GM04503 (cell line): ENCODE data around the gene PDIK1L.

Source experiments
- DNase-seq: peaks from one replicate; pipeline ENCODE4 v3.0.0-alpha.2; 2012; ENCODE audit warnings: low read depth

The PDIK1L gene

DNA sequence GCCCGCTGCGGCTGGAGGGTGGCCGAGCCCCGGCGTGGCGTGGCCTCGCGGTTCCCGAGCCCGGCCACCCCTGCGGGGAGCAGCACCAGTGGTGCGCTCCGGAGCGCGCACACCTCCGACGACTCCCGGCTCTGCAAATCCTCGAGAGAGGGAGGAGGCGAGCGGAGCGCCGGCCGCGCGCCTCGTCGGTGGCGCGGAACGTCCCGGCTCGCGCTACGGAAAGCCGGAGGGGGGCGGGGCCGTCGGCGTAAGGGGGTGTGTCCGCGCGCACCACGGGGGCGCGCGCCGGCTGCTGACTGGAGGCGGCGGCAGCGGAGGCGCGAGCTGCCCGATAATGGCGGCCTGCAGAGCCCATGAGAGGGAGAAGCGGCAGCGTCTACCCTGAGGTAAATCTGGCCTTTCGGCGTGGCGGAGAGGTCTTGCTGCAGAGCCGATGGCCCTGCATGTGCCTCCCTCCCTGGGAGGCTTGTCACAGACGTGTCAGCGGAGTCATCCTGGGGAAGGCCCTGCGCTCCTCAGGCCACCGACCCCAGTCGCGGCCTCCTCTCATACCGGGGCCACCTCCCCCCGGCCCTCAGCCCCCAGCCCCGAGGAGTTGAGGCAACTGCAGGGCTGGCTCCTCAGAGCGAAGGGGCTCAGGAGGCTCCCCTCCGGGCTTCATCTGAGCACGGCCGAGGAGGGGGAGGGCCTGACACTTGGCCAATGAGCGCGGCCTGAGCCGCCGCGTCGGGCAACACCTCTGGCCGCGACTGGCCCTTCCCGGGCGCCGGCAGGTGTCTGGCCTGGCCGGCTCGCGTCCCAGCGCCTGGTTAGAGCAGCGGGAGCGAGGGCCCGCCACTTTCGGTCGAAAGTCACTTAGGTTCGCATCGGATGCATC lies at the start of gene PDIK1L:
PDIK1L (plus strand) TSS at position 295 of the 877 bp plus-strand sequence. CDS start 2,485 bp downstream, outside the sequence.
- DNase-seq: peak; percentile 77

DNA sequence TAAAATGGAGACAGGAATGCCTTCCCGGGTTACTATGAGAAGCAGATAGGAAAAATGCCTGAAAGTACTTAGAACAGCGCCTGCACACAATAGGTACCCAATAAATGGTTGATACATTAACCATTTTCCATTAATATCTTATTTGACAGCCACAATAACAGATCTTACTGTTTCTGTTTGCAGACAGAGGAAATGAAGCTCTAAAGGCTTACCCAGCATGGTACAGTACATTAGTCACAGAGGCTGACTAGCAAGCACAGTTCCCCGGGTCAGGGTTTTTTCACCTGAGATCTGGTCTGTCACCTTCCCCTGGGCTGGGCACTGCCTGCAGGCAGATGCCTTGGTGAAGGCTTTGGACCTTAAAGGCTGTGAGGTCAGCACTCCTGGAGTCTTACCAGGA lies 47.1 kb upstream of the PDIK1L start:
- no peak for DNase-seq

DNA sequence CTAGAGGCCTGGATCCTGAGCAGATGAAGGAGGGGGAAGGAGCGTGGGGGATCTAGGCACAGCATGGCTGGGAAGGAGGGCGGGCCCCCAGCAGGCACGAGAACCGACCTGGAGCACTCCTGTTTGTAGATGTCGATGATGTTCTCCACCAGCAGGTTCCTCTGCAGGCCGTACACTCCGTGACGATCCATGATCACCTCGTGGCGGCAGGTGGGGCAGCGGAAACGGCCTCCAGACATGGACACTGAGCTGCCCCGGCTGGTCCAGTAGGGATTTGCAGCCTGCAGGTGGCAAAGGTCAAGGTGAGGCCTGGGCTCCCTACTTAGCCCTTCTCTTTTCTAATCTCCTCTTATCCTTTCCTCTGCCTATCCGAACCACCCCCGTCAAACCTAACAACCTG lies 45.5 kb upstream of the PDIK1L start:
- DNase-seq: no peak

DNA sequence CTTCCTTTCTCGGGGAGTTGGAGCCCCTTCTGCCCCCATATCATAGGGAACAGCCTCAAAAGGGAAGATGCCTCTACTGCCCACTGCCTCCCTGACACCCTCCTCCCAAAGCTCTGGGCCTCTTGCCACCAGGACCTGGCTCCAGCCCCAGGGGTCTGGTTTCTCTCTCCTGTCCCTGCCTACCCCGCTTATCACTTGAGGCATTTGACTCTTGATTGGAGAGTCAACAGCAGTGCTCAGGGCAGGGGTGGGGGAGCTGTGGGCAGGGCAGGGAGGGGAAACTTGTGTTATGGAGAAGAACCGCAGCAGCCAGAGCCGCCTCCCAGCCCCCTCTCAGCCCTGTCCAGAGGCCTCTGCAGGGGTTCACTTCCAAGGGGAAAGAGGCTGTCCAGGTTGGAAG lies 44.8 kb upstream of the PDIK1L start:
- no peak for DNase-seq

DNA sequence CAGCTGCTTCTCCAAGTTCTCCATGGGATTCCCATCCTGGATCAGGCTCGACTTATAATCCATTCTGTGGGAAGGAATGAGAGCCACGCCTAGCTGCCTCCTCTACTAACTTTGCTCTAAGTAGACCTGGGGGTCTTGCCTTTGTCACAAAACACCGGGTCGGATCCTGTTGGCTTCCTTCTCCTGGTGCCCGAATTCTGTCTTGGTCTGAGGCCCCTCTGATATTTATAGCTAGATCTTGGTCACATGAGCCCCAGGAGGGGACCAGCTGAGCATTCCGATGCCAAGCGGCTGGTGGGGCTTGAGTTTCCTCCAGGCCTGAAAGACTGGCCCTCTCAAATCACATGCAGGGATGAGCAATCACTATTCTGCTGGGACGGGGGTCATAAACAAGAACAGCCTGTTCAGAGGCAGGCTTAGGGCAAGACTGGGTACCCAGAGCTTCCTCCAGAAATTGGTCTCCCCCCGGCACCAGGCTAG lies 44.2 kb upstream of the PDIK1L start, which contains the start of gene TRIM63:
TRIM63 (minus strand) TSS at position 199 of the 480 bp plus-strand sequence; CDS start at position 63, 136 bp downstream.
- no peak for DNase-seq

DNA sequence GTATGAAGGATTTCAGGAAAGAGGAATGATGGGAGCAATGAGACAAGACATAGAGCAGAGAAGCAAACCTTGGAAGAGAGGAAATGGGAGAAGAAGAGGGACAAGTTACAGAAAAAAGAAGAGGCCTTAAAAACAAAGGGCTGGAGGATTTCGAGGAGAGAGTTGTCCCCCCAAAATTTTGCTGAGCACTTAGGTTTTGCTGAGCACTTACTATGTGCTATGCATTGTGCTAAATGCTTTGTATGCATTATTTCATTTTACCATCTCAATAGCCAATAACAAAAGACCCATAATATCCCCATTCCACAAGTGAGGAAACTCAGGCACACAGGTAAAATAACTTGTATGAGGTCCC lies 41.7 kb upstream of the PDIK1L start:
- no peak for DNase-seq

DNA sequence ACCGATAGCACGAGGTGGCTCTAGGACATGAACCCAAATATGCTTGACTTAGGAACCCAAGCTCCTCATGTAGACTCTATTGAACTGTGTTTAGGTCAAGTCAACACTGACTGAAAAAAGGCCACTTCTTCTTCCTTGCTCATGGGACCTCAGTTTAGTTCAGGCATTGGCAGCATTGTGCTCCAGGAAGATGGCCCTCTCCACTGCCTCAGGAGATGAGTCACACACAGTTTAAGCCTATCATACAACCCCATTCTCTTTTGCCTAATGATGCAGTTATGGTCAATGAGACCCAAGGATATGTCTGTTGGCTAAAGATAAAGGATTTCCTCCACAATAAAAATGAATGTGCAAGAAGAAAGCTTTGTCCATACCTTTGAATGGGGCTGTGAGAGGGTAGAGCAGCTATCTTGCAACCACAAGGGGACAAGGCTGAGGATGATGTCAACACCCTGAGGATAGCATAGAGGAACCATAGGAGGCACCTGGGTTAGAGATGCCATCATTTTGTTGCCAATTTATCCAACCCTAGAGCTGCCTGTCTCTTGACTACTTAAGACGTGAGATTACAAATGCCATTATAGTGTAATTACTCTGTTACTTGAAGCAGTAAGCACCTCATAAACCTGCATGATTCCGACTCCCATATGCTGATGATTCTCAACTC lies 41.2 kb upstream of the PDIK1L start:
- no peak for DNase-seq

DNA sequence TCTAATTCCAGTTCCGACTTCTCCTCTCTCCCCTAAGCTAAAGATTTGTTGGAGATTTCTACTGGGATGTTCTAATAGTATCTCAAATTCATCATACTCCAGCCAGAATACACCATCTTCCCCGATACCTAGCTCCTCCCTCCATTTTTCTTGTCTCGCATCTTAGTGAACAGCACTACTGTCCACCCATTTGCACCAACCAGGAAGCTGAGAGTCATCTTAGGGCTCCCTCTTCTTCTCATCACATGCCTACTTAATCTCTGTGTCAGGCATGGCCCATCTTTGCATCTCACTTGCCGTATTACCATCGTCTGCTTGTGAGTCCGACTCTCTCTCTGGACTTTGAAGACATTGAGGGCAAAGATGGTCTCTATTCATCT lies 40.7 kb upstream of the PDIK1L start:
- no peak for DNase-seq

DNA sequence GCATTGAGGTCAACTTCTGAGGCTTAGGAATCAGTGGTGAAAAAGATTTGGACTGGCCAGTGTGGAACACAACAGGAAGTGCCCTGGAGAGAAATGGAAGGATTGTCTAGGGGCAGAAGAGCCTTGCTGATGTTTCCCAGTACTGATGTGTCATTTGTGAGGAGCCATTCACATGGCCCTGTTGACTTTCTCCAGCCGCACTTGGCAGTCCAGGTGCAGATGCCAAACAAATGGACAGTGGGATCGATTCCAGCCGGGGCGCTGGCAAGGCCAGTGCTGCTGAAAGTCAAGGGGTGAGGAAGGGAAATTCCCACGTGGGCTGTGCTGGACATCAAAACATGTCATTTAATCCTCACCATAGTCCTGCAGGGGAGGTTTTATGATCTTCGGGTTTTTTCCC lies 39.3 kb upstream of the PDIK1L start:
- DNase-seq: no peak

DNA sequence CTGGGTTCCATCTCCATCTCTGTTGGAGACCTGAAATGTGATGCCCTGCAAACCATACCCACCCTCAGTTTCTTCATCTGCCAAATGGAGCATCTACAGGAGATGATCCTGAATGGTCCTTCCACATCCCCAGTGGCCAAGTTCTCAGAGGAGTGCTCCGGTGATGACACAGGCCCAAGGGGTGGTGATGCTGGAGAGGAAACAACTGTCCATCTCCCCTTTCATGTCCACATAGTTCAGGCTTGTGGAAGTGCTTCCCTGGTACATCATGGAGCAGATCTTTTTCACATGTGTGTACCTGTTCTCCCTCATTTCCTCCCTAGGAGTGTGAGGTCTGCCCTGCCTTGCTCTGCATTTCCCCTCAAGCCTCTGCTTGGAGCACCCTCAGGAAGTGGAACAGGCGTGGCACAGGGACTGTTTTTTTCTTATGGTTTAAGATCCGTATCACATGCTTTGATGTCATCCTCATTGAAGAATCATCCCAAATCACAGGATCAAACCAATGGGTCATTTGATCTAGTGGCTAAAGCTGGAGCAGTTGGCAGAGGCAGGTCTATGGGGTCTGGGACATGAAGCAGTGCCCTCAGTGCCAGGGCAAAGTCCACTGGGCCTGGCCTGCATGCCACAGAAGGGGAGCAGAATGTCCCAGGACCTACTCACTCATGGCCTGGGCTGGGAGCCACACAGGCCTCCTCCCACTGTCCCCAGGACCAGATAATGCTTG lies 36.0 kb upstream of the PDIK1L start:
- DNase-seq: no peak

DNA sequence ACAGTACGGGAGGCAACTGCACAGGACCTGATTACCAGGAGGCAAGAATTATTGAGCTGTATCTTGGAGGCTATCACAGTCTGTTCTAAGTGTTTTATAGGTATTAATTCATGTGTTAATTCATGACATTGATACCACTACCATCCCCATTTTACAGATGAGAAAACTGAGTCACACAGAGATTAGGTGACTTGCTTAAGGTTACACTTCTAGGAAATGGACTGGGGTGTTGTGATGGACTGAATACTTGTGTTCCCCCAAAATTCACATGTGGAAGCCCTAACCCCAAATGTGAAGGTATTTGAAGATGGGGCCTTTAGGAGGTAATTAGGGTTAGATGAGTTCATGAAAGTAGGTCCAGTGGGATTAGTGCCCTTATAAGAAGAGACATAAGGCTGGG lies 34.1 kb upstream of the PDIK1L start:
- no peak for DNase-seq

DNA sequence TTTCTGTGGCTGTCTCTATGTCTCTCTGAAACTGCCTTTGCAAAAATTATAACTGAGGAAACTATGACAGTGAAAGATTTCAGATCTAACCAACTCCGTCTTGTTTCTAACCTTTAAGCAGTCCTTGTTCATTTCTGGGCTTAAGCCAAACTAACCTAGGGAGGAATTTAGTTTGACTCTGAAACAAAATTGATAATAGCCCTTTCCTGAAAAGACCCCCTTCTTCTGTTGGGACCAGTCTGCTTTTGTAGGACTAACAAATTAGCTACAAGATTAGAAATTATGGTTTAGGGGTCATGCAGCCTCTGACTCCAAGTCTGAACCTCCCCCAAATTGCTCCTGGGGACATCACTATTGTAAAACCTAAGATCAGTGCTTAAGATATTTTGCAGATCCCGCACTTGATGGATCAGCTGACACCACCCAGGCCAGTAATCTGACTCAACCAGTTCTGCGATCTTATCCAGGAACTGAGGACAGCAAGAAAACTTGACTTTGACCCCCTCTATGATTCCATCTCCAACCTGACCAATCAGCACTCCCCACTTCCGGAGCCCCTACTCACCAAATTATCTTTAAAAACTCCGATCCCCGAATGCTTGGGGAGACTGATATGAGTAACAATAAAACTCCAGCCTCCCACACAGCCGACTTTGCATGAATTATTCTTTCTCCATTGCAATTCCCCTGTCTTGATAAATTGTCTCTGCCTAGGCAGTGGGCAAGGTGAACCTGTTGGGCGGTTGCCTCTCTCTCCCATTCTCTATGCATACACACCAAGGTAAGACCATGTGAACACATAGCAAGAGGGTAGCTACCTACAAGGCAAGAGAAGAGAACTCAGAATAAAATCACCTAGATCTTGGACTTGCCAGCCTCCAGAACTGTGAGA lies 33.1 kb upstream of the PDIK1L start:
- DNase-seq: no peak

DNA sequence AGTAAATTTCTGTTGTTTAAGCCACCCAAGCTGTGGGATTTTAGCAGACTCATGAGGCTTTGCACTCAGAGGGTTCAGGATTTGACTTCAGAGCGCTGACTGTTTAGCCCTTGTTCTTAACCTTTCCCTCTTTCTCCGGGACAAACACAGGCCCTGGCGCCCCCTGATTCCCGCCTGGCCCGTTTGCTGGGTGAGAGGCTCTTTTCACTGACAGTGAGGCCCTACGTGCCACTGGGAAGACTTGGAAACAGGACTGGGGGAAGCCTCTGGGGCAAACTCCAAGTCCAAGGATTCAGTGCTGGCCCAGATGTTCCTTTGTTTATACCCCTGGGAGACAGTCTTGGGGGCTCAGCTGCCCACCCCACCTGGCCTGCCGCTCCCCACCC lies 32.5 kb upstream of the PDIK1L start:
- DNase-seq: no peak

DNA sequence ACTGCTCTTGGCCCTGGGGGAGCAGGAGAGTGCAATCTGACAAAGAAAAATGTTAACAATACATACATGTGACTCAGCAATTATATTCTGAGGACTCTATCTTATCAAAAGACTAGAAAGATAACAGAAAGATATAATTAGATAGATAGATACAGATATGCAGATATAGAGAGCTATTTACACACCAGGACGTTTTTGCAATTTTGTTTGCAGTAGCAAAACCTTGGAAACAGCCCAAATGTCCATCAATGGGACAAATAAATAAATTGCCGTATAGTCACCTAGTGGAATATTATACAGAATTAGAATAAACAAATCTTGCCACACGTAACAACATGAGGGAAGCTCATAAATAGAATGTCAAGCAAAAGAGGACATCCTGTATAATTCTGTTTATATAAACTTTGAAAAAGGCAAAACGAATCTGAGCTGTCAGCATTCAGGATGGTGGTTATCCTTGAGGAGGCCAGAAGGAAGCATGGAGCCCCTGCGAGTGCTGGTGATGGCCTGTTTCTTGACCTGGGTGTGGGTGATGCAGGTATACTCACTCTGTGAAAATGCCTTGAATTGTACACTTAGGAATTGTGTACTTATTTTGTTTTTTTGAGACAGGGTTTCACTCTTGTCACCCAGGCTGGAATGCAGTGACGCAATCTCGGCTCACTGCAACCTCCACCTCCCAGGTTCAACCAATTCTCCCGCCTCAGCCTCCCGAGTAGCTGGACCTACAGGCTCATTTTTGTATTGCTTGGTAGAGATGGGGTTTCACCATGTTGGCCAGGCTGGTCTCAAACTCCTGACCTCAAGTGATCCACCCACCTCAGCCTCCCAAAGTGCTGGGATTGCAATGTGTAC lies 31.4 kb upstream of the PDIK1L start:
- DNase-seq: no peak

DNA sequence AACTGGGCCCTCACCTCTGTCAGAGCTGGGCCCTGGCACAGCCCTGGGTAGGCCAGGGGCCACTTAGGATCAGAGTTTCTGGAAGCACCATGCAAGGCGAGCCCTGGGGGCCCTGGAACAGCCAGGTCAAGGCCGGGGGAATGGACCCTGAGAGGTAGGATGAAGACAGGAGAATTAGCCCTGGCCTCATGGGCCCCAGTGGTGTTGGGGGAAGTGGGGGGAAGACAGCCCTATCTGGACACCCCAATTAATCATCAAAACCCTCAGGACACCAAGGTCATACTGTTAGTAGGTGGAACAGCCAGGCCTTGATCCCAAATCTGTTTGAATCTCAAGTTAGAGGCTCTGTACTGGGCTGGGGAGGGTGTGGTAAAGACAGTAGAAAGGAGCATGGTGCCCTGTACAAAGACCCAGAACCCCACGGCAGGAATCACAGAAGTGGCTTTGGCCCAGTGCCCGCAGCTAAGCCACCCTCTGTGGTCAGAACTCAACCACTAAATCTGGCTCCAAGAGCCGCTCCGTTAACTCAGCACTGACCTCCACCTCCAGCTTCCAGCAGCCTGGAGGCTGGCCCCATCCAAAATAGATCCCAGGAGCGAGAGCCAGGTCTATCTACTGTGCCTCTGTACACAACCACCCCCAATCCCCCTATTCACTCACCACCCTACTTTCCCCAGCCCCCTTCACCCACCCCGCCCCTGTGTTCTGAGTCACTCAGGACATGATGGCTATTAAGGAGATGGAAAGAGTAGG lies 30.2 kb upstream of the PDIK1L start:
- DNase-seq: no peak

DNA sequence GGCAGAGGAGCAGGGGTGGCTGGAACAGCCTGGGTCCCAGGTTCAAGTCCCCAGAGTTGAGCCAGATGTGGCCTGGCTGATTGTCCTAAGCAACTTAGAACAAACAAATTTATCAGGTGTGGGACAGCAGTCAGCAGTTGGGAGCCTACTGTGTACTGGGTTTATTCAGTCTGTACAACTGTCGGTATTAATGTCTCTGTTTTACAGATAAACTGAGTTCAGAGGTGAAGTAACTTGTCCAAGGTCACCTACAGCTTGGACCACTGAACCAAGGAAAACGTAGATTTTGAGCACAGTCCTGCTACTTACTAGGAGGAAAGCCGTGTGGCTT lies 29.6 kb upstream of the PDIK1L start:
- no peak for DNase-seq

DNA sequence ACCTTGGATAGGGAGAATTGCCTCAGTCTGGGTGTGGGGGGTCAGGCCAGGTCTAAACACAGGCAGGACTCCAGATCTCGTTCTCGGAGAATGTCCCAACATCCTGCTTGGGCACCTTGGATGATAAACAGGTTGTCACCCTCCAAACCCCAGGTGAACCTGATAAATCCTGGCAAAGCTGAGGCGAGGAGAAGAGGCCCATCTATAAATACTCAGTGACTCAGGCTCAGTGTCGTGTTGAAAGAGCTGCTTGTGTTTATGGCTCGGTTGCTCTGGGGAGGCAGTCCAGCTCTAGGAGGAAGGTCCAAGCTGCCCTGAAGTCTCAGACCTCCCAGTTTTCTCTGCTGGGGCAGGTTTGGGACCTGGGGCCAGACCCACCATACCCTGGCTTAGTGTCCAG lies 28.4 kb upstream of the PDIK1L start:
- peak; percentile 24 for DNase-seq

DNA sequence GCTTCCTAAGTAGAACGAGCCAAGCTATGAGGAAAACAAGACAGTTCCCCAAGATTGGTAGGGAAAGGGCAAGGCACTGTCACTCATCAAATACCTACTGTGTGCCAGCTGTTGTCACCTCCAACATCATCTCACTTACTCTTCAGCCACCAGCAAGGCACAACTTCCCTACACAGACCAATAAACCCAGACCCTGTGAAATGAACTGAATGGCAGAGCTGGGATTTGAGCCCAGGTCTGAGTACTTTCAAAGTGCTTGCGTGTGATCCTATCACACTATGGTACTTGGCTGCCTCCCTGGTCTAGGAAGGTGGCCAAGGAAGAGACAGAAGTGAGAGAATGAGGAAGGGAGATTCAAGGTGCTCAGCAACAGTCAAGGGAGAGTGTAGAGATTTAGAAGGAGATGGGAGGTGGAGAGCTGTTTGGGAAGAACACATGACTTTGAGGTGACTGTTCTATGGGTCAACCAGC lies 27.5 kb upstream of the PDIK1L start:
- DNase-seq: no peak

DNA sequence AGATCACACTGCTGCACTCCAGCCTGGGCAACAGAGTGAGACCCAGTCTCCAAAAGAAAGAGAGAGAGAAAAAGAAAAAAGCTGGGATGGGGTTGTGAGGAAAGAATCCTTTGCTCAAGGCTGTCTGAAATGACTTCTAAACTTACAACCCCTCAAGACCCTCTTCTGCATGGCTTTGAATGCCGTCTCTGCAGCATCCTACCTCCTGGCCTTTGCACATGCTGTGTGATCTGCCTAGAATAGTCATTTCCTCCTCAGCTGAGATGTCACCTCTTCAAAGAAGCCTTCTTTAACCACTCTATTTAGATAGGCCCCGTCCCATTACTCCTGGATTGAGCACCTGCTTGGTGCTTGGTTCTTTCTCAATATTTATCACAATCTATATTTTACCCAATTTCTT lies 26.8 kb upstream of the PDIK1L start:
- DNase-seq: no peak

DNA sequence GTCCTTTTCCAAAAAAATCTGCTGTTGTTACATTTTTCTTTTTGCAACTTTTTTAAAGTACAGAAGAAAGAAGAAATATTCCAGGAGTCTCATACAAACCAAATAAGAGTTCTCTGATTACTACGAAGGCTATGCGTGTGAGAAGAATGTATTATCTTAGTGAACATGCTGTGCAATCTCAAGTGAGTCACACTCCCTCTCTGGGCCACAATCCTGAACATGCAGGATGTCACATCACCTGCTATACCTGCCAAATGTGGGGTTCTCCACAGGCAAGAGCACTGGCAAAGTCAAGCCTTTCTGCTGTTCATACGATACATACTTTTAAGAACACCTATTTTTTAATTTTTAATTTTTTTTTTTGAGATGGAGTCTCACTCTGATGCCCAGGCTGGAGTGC lies 22.5 kb upstream of the PDIK1L start:
- DNase-seq: no peak
